ENCODE data around the gene SSH2.

SSH2 gene

GRCh38 chr17:29589524-29590410 lies 340.3 kb downstream of the SSH2 start, which contains the start of gene GIT1:
GIT1 (minus strand) TSS chr17:29589648; CDS start chr17:29589378, 270 bp downstream.
- DNase-seq = peak; percentile 85 to 89
- TF ChIP-seq POLR2A (IDR thresholded peaks at IDR 0.05; ENCODE audit: low read length) (no peak), GATA1 (IDR thresholded peaks at IDR 0.05; ENCODE audit: low read depth, low read length) (no peak)

GRCh38 chr17:29588562-29589411 lies 341.2 kb downstream of the SSH2 start:
- TF ChIP-seq GATA1 (IDR thresholded peaks at IDR 0.05; ENCODE audit: low read depth, low read length) (no peak), POLR2A (IDR thresholded peaks at IDR 0.05; ENCODE audit: low read length) (no peak)
- DNase-seq = peak; percentile 47 to 55

GRCh38 chr17:29588017-29588561 lies 341.9 kb downstream of the SSH2 start:
- no peak for DNase-seq
- TF ChIP-seq GATA1 (IDR thresholded peaks at IDR 0.05; ENCODE audit: low read depth, low read length) = no peak
- TF ChIP-seq POLR2A (IDR thresholded peaks at IDR 0.05; ENCODE audit: low read length) = no peak

GRCh38 chr17:29587591-29587990 lies 342.4 kb downstream of the SSH2 start:
- no peak for TF ChIP-seq POLR2A (IDR thresholded peaks at IDR 0.05; ENCODE audit: low read length)
- TF ChIP-seq GATA1 (IDR thresholded peaks at IDR 0.05; ENCODE audit: low read depth, low read length) = no peak
- no peak for DNase-seq

GRCh38 chr17:29586676-29587469 lies 343.2 kb downstream of the SSH2 start:
- no peak for DNase-seq
- TF ChIP-seq GATA1 (IDR thresholded peaks at IDR 0.05; ENCODE audit: low read depth, low read length) (no peak), POLR2A (IDR thresholded peaks at IDR 0.05; ENCODE audit: low read length) (no peak)

GRCh38 chr17:29585080-29585751 lies 344.8 kb downstream of the SSH2 start:
- peak in 1 of 2 experiments; percentile 27 for DNase-seq
- TF ChIP-seq GATA1 (IDR thresholded peaks at IDR 0.05; ENCODE audit: low read depth, low read length) (no peak), POLR2A (IDR thresholded peaks at IDR 0.05; ENCODE audit: low read length) (no peak)

GRCh38 chr17:29584452-29585079 lies 345.5 kb downstream of the SSH2 start:
- TF ChIP-seq POLR2A (IDR thresholded peaks at IDR 0.05; ENCODE audit: low read length) (no peak), GATA1 (IDR thresholded peaks at IDR 0.05; ENCODE audit: low read depth, low read length) (no peak)
- no peak for DNase-seq

GRCh38 chr17:29583324-29584248 lies 346.4 kb downstream of the SSH2 start:
- TF ChIP-seq GATA1 (IDR thresholded peaks at IDR 0.05; ENCODE audit: low read depth, low read length) = no peak
- TF ChIP-seq POLR2A (IDR thresholded peaks at IDR 0.05; ENCODE audit: low read length) = no peak
- no peak for DNase-seq

- TF ChIP-seq GATA1 (IDR thresholded peaks at IDR 0.05; ENCODE audit: low read depth, low read length) = no peak
- DNase-seq = no peak
These were observed 347.3 kb downstream of the SSH2 start for GRCh38 chr17:29582772-29583171.

- no peak for DNase-seq
- TF ChIP-seq POLR2A (IDR thresholded peaks at IDR 0.05; ENCODE audit: low read length) = no peak
- TF ChIP-seq GATA1 (IDR thresholded peaks at IDR 0.05; ENCODE audit: low read depth, low read length) = no peak
These were observed 347.7 kb downstream of the SSH2 start for GRCh38 chr17:29582254-29582765.

GRCh38 chr17:29581583-29582253 lies 348.3 kb downstream of the SSH2 start:
- TF ChIP-seq POLR2A (IDR thresholded peaks at IDR 0.05; ENCODE audit: low read length) = no peak
- TF ChIP-seq GATA1 (IDR thresholded peaks at IDR 0.05; ENCODE audit: low read depth, low read length) = no peak
- DNase-seq = no peak
